PC-3 (cell line): ENCODE measurements around the gene SSU72. TPM values are rescaled to one million over a fixed set of nuclear protein-coding genes. Genes with fewer than 3 reads are reported as not detected.

Experiments used
- ATAC-seq: fragments of 200-7000 bp; cut with Tn5 transposase; 2 replicates; pipeline ENCODE4 v1.9.1; 2020; ENCODE audit warnings: mild to moderate bottlenecking, moderate library complexity
- BruUV-seq: library from RNA; stranded (reverse); fragments of 400-500 nt; replicated peaks from 2 replicates; lab custom pipeline; 2021; lab: Mats Ljungman, UMichigan
- CTCF ChIA-PET: fragments of 300-600 bp; sonication (Branson Sonifier 250); formaldehyde crosslinking; loops from one replicate; lab custom pipeline; 2022; ENCODE audit warnings: antibody characterized with exemption; lab: Charles Lee
- POLR2A ChIA-PET: fragments of 300-600 bp; sonication (Branson Sonifier 250); formaldehyde crosslinking; loops from one replicate; lab custom pipeline; 2022; ENCODE audit warnings: antibody characterized with exemption; ENCODE audit not compliant: unreplicated experiment; lab: Charles Lee
- DNase-seq: peaks from one replicate; pipeline ENCODE4 v3.0.0-alpha.2; 2015
- H2AFZ ChIP-seq: fragments of 300-600 bp; sonication (generic); 2 replicates; pipeline ENCODE4 v1.6.0; 2016; ENCODE audit warnings: antibody characterized with exemption, low read length
- H3F3A ChIP-seq: fragments of 300-600 bp; sonication (generic); one replicate; pipeline ENCODE4 v1.6.0; 2017; ENCODE audit warnings: antibody characterized with exemption, low read length, control low read depth, mild to moderate bottlenecking; ENCODE audit not compliant: unreplicated experiment
- H3K27ac ChIP-seq: fragments of 300-600 bp; sonication (generic); 2 replicates; pipeline ENCODE4 v1.5.1; 2016; ENCODE audit warnings: mild to moderate bottlenecking, low read length
- H3K27me3 ChIP-seq: fragments of 300-600 bp; sonication (generic); 2 replicates; pipeline ENCODE4 v1.6.1; 2016; ENCODE audit warnings: low read length, mixed read lengths
- H3K36me3 ChIP-seq: fragments of 300-600 bp; sonication (generic); 2 replicates; pipeline ENCODE4 v1.6.1; 2016; ENCODE audit warnings: low read depth, mixed run types, low read length, mixed read lengths
- H3K4me1 ChIP-seq: fragments of 300-600 bp; sonication (generic); 2 replicates; pipeline ENCODE4 v1.5.1; 2016; ENCODE audit warnings: low read length; ENCODE audit not compliant: insufficient read depth
- H3K4me2 ChIP-seq: fragments of 300-600 bp; sonication (generic); 2 replicates; pipeline ENCODE4 v1.6.0; 2016; ENCODE audit warnings: low read length
- H3K4me3 ChIP-seq: fragments of 300-600 bp; sonication (generic); 2 replicates; pipeline ENCODE4 v1.5.1; 2016; ENCODE audit warnings: mild to moderate bottlenecking, low read length, mixed read lengths
- H3K79me2 ChIP-seq: fragments of 300-600 bp; sonication (generic); 2 replicates; pipeline ENCODE4 v1.6.1; 2017; ENCODE audit warnings: low read length, mixed read lengths
- H3K9ac ChIP-seq: fragments of 300-600 bp; sonication (generic); 2 replicates; pipeline ENCODE4 v1.6.0; 2016; ENCODE audit warnings: mild to moderate bottlenecking, low read length
- H3K9me2 ChIP-seq: fragments of 300-600 bp; sonication (generic); replicated peaks from 2 replicates; pipeline ENCODE4 v1.6.1; 2016; ENCODE audit warnings: mixed run types, low read length, mixed read lengths
- H3K9me3 ChIP-seq: fragments of 300-600 bp; sonication (generic); 2 replicates; pipeline ENCODE4 v1.6.1; 2016; ENCODE audit warnings: low read length, mixed read lengths
- H4K20me1 ChIP-seq: fragments of 300-600 bp; sonication (generic); 2 replicates; pipeline ENCODE4 v1.6.1; 2016; ENCODE audit warnings: low read length, mixed read lengths
- CTCF ChIP-seq: fragments of 300-600 bp; sonication (generic); conservative IDR thresholded peaks from 2 replicates; pipeline ENCODE4 v1.5.1; 2017; ENCODE audit warnings: antibody characterized with exemption, low read depth, mild to moderate bottlenecking, low read length
- EZH2 ChIP-seq: fragments of 300-600 bp; sonication (generic); IDR thresholded peaks from one replicate; pipeline ENCODE4 v1.6.1; 2017; ENCODE audit warnings: antibody characterized with exemption, mild to moderate bottlenecking, low read length; ENCODE audit not compliant: unreplicated experiment
- EZH2phosphoT487 ChIP-seq: fragments of 300-600 bp; sonication (generic); IDR thresholded peaks from 2 replicates; pipeline ENCODE4 v1.6.1; 2018; ENCODE audit warnings: mild to moderate bottlenecking, antibody characterized with exemption, low read length, borderline replicate concordance
- intact Hi-C: fragments of 100-400 bp; cut with micrococcal nuclease; formaldehyde crosslinking; loops from 2 replicates; pipeline ENCODE4 v1.9.0; 2023
- total RNA-seq: library from RNA; depleted of rRNA; stranded (reverse); fragments of >200 nt; gene quantifications from 2 replicates; pipeline ENCODE4 v1.2.3, GENCODE V29; 2014

The SSU72 gene
- total RNA-seq, 1 experiment from 2014 or later, result 283 TPM

GRCh38 chr1:1615256-1616044 is 40.8 kb upstream of the SSU72 start, which contains the start of gene MIB2:
TSS of gene MIB2 (plus strand) at chr1:1615500. CDS start at chr1:1623453, 7,953 bp downstream.
- ChIA-PET CTCF (interaction anchor here (0.5 kb wide), 1 partner anchor 15 kb away, joined by 4 read pairs; no protein-coding TSS in a partner anchor), POLR2A (interaction anchor here (0.5 to 0.6 kb wide), 4 partner anchors 14 to 776 kb away, joined by 3 to 5 read pairs (median 4); partner anchors contain the start of genes HES4, MORN1 and RER1)
- no peaks in the 10 kb centered on the region for H3K9me3 ChIP-seq
- ATAC-seq (peak; percentile 85), DNase-seq (peak; percentile 100)
- H4K20me1 ChIP-seq, result peaks cover 13% of the 10 kb centered on the region; the same call in 1 of the 2 replicates
- H3K79me2 ChIP-seq, result peaks cover 39% of the 10 kb centered on the region
- peak within 1 kb of the TSS; percentile 94 for H2AFZ ChIP-seq
- H3K4me1 ChIP-seq, result peaks cover 28% of the 10 kb centered on the region
- H3F3A ChIP-seq, result peaks cover 4% of the 10 kb centered on the region
- TF ChIP-seq EZH2phosphoT487, result no peak
- no peak for TF ChIP-seq EZH2
- TF ChIP-seq CTCF, result no peak
- peak within 1 kb of the TSS; percentile 94 for H3K4me3 ChIP-seq
- H3K9ac ChIP-seq, result peak within 1 kb of the TSS; percentile 98
- H3K4me2 ChIP-seq, result peak within 1 kb of the TSS; percentile 84
- no peaks in the 10 kb centered on the region; the same call in 1 of the 2 replicates for H3K36me3 ChIP-seq
- intact Hi-C loops, result loop anchor here (10.0 kb wide), 1 partner anchor 551 kb away; no protein-coding TSS in a partner anchor
- BruUV-seq, result no TSS peak
- H3K27me3 ChIP-seq, result no peaks in the 10 kb centered on the region
- H3K9me2 ChIP-seq, result no peaks in the 10 kb centered on the region
- peak within 1 kb of the TSS; percentile 97 for H3K27ac ChIP-seq

DNA sequence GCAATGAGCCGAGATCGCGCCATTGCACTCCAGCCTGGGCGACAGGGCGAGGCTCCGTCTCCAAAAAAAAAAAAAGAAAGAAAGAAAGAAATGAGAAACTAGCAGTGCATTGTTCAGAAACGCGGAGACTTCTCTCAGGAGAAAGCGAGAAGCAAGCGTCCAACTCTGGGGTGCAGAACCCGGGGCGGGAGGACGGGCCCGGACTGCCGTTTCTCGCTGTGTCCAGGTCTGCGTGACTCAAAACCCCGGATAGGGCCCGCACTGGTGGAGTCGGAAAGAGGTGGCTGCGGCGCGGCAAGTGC is 40.2 kb upstream of the SSU72 start:
- POLR2A ChIA-PET, result interaction anchor here (0.5 kb wide), 1 partner anchor 777 kb away, joined by 3 read pairs; the partner anchor contains the start of genes MORN1 and RER1
- intact Hi-C loops, result loop anchor here (10.0 kb wide), 1 partner anchor 550 kb away; no protein-coding TSS in a partner anchor

More for the DNA sequence above, 40.2 kb upstream of the SSU72 start:
- Histone ChIP-seq H3K79me2 (peaks cover 39% of the 10 kb centered on the region), H3K36me3 (no peaks in the 10 kb centered on the region; the same call in 1 of the 2 replicates), H3F3A (peaks cover 4% of the 10 kb centered on the region), H4K20me1 (peaks cover 12% of the 10 kb centered on the region; the same call in 1 of the 2 replicates), H3K9me2 (no peaks in the 10 kb centered on the region), H3K4me3 (peak overlapping the region; percentile 94), H2AFZ (peak overlapping the region; percentile 78), H3K27me3 (no peaks in the 10 kb centered on the region), H3K9ac (peak overlapping the region; percentile 98), H3K27ac (peak overlapping the region; percentile 97), H3K4me2 (peak overlapping the region; percentile 84), H3K9me3 (no peaks in the 10 kb centered on the region), H3K4me1 (peaks cover 28% of the 10 kb centered on the region)
- TF ChIP-seq EZH2 (no peak), CTCF (no peak), EZH2phosphoT487 (no peak)
- no peak for DNase-seq
- no TSS peak for BruUV-seq
- ATAC-seq, result no peak
- CTCF ChIA-PET, result interaction anchor here (1.0 kb wide), 1 partner anchor 633 kb away, joined by 4 read pairs; the partner anchor contains the start of gene PERM1
